Activated T-cell treated with anti-CD3 and anti-CD28 coated beads, Interleukin-2, amount 50 U/mL, for 48 hours (primary cell): ENCODE measurements around the gene LRMDA.

Experiments used
- DNase-seq, 2 experiments: peaks; one replicate each; pipeline ENCODE4 v3.0.0-alpha.2; 2020

The LRMDA gene

GRCh38 chr10:76336213-76336963 lies 905.0 kb downstream of the LRMDA start:
- no peak for DNase-seq

- no peak for DNase-seq
Observed at GRCh38 chr10:76337641-76338040, 906.2 kb downstream of the LRMDA start.

GRCh38 chr10:76338187-76338586 lies 906.8 kb downstream of the LRMDA start:
- DNase-seq = no peak

- no peak for DNase-seq
Observed at GRCh38 chr10:76341740-76342139, 910.3 kb downstream of the LRMDA start.

- no peak for DNase-seq
Observed at GRCh38 chr10:76342996-76343395, 911.6 kb downstream of the LRMDA start.

GRCh38 chr10:76347832-76348231 lies 916.4 kb downstream of the LRMDA start:
- DNase-seq = no peak

- DNase-seq = no peak
Observed at GRCh38 chr10:76350583-76350982, 919.2 kb downstream of the LRMDA start.

GRCh38 chr10:76352300-76352699 lies 920.9 kb downstream of the LRMDA start:
- no peak for DNase-seq

GRCh38 chr10:76353237-76353851 lies 921.9 kb downstream of the LRMDA start:
- DNase-seq = no peak

GRCh38 chr10:76354212-76354738 lies 922.9 kb downstream of the LRMDA start:
- DNase-seq = no peak

- DNase-seq = no peak
Observed at GRCh38 chr10:76354921-76355320, 923.5 kb downstream of the LRMDA start.

- no peak for DNase-seq
Observed at GRCh38 chr10:76356557-76356956, 925.1 kb downstream of the LRMDA start.

- no peak for DNase-seq
Observed at GRCh38 chr10:76357726-76358415, 926.4 kb downstream of the LRMDA start.

GRCh38 chr10:76358743-76359395 lies 927.4 kb downstream of the LRMDA start:
- no peak for DNase-seq

- DNase-seq = no peak
Observed at GRCh38 chr10:76375761-76376160, 944.3 kb downstream of the LRMDA start.

GRCh38 chr10:76382381-76382851 lies 951.0 kb downstream of the LRMDA start:
- DNase-seq = no peak

- DNase-seq = no peak
Observed at GRCh38 chr10:76388321-76389023, 957.0 kb downstream of the LRMDA start.

GRCh38 chr10:76393875-76394706 lies 962.7 kb downstream of the LRMDA start:
- no peak for DNase-seq

GRCh38 chr10:76394707-76395042 lies 963.3 kb downstream of the LRMDA start:
- DNase-seq = no peak

- DNase-seq = no peak
Observed at GRCh38 chr10:76395251-76395650, 963.8 kb downstream of the LRMDA start.

GRCh38 chr10:76396134-76396533 lies 964.7 kb downstream of the LRMDA start:
- DNase-seq = no peak
